MCF 10A (cell line): ENCODE measurements around the gene PRKAR1B. TPM values are rescaled to one million over a fixed set of nuclear protein-coding genes. Genes with fewer than 3 reads are reported as not detected.

Source experiments
- BruUV-seq: library from RNA; stranded (reverse); fragments of 400-500 nt; replicated peaks from 2 replicates; lab custom pipeline; 2021; lab: Mats Ljungman, UMichigan
- CTCF ChIA-PET: fragments of 300-600 bp; sonication (Branson Sonifier 250); formaldehyde crosslinking; extraction: SDS; loops from one replicate; lab custom pipeline; 2021; ENCODE audit warnings: antibody characterized with exemption, inconsistent platforms; lab: Yijun Ruan, JAX
- POLR2A ChIA-PET: fragments of 300-600, 350-650 bp; sonication (Branson Sonifier 250); formaldehyde crosslinking; extraction: SDS; loops from one replicate; lab custom pipeline; 2020; ENCODE audit warnings: antibody characterized with exemption, inconsistent platforms; lab: Yijun Ruan, JAX
- DNase-seq: peaks from one replicate; pipeline ENCODE4 v3.0.0-alpha.2; 2018; ENCODE audit not compliant: unreplicated experiment
- H3K27ac Mint-ChIP-seq: one replicate; pipeline ENCODE4 v1.8.0; 2022; ENCODE audit warnings: mild to moderate bottlenecking, low read depth, mixed read lengths; ENCODE audit not compliant: unreplicated experiment
- H3K27me3 Mint-ChIP-seq: one replicate; pipeline ENCODE4 v1.8.0; 2022; ENCODE audit warnings: mixed read lengths; ENCODE audit not compliant: insufficient read depth, unreplicated experiment
- H3K36me3 Mint-ChIP-seq: one replicate; pipeline ENCODE4 v1.8.0; 2022; ENCODE audit warnings: mild to moderate bottlenecking, moderate library complexity, mixed read lengths; ENCODE audit not compliant: insufficient read depth, unreplicated experiment
- H3K4me1 Mint-ChIP-seq: one replicate; pipeline ENCODE4 v1.8.0; 2022; ENCODE audit warnings: mixed read lengths; ENCODE audit not compliant: insufficient read depth, unreplicated experiment
- H3K4me3 Mint-ChIP-seq: one replicate; pipeline ENCODE4 v1.8.0; 2022; ENCODE audit warnings: mild to moderate bottlenecking, moderate library complexity, mixed read lengths; ENCODE audit not compliant: unreplicated experiment
- H3K9me3 Mint-ChIP-seq: one replicate; pipeline ENCODE4 v1.8.0; 2022; ENCODE audit warnings: mixed read lengths; ENCODE audit not compliant: unreplicated experiment
- intact Hi-C: fragments of 100-400 bp; cut with micrococcal nuclease; formaldehyde crosslinking; loops from 2 replicates; pipeline ENCODE4 v1.14.1; 2022
- total RNA-seq: library from RNA; stranded (reverse); gene quantifications from 2 replicates; pipeline ENCODE4 v1.2.3, GENCODE V29; 2022
- TF ChIP-seq, protein P1 (sequence below): fragments of 200-600 bp; IDR thresholded peaks from one replicate; pipeline ENCODE4 v1.8.0; 2022; ENCODE audit warnings: antibody characterized with exemption, mild to moderate bottlenecking; ENCODE audit not compliant: unreplicated experiment

PRKAR1B gene
- total RNA-seq, 1 experiment from 2014 or later = 31.5 TPM

DNA sequence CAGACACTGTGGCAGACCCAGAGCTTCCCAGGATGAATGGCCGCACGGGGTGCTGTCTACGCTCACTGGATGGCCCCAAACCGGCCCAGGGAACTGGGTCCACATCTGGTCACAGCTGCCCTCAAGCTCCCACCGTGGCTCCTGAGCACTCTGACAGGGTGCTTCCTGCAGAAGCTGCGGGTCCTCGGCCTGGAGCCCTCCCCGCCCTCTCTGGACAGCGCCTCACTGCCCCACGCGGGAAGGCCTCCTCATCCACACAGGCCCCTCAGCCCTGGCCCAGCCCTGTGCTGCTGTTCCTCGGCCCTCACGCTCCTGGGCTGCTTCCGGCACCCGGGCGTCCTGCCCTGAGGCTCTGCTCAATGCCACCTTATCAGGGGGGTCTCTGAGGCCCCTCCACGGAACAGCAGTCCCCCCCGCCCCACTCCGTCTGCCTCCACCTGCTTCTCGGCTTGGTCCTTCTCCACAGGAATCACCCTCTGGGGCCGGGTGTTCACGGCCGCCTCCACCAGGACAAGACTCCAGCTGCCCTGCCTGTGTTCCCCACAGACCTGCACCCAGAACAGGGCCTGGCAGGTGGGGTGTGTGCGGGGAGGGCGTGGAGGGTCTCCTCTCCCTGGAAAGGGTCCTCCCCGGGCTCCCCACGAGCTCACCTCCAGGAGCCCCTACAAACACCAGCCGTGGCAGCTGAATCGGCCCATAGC, 132.0 kb downstream of the PRKAR1B start:
- ChIA-PET POLR2A (no interaction called here), CTCF (no interaction called here)
- Mint-ChIP-seq H3K27ac (no peak overlapping the region), H3K4me1 (no peaks in the 10 kb centered on the region), H3K36me3 (peaks cover 19% of the 10 kb centered on the region), H3K27me3 (no peaks in the 10 kb centered on the region), H3K4me3 (no peak overlapping the region), H3K9me3 (no peaks in the 10 kb centered on the region)
- no peak for DNase-seq
- intact Hi-C loops = no loop called here
- TF ChIP-seq, protein P1, sequence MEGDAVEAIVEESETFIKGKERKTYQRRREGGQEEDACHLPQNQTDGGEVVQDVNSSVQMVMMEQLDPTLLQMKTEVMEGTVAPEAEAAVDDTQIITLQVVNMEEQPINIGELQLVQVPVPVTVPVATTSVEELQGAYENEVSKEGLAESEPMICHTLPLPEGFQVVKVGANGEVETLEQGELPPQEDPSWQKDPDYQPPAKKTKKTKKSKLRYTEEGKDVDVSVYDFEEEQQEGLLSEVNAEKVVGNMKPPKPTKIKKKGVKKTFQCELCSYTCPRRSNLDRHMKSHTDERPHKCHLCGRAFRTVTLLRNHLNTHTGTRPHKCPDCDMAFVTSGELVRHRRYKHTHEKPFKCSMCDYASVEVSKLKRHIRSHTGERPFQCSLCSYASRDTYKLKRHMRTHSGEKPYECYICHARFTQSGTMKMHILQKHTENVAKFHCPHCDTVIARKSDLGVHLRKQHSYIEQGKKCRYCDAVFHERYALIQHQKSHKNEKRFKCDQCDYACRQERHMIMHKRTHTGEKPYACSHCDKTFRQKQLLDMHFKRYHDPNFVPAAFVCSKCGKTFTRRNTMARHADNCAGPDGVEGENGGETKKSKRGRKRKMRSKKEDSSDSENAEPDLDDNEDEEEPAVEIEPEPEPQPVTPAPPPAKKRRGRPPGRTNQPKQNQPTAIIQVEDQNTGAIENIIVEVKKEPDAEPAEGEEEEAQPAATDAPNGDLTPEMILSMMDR = no peak
- BruUV-seq = no TSS peak

DNA sequence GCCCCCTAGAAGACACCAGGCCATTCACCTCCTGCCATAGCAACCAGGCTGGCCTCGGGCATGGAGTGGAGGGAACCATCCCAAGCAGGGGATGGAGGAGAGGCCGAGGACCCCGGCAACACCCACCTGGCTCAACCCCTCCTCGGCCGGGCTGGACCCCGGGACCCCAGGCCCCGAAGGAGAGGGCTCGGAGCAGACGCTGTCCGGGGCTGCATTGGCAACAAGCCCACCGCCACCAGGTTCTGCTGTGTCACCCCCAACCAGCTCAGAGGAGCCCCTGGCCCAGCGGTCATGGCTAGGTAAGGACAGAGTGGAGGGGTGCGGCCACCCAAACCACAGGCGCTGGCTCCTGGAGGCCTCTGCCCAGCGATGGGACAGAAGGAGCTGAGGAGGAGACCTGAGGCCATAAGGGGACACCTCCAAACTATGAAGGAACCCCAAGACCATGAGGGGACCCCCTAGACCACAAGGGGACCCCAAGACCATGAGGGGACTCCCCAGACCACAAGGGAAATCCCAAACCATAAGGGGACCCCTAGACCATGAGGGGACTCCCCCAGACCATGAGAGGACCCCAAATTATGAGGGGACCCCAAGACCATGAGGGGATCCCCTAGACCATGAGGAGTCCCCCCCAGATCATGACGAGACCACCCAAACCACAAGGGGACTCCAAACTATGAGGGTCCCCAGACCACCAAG, 132.7 kb downstream of the PRKAR1B start:
- intact Hi-C loops = no loop called here
- CTCF ChIA-PET = no interaction called here
- POLR2A ChIA-PET = no interaction called here
- H3K27ac Mint-ChIP-seq = no peak overlapping the region
- H3K36me3 Mint-ChIP-seq = peaks cover 19% of the 10 kb centered on the region
- no TSS peak for BruUV-seq
- no peaks in the 10 kb centered on the region for H3K27me3 Mint-ChIP-seq
- no peaks in the 10 kb centered on the region for H3K9me3 Mint-ChIP-seq
- no peak overlapping the region for H3K4me3 Mint-ChIP-seq
- no peaks in the 10 kb centered on the region for H3K4me1 Mint-ChIP-seq
- TF ChIP-seq, protein P1 = no peak
- no peak for DNase-seq

DNA sequence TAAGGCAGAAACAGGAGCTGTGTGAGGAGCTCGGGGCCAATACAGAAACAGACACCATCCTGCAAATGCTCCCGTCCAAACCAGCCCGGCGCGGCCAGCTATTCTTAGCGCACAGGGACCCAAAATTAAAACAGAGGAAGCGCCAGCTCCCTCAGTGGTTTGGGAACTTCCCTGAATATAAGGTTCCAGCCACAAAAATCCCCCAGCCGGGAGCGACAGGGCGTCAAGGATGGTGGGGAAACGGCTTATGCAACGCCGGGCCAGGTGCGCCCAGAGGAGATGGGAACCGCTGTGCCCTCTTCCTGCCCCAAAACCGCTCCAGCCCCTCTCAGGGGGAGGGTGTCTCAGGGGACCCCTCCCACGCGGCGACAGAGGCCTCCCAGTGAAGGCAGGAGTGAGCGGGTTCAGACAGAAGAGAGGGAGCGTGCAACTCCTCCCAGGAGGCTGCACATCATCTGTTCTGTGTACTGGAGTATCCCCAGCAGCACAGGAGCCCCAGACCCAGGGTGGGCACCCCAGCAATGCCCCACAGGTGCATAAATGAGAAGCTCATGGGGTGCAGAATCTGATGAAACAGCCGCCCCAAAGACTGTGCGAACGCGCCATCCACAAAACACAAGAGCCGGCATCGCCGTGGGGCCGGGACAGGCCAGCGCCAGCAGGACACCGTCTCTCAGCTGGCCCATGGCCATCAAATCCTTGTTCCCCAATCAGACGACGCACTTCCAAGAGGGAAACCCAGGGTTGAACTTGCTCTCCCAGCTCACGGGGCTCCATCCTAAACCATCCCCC, 133.6 kb downstream of the PRKAR1B start:
- Mint-ChIP-seq H3K9me3 (peaks cover 7% of the 10 kb centered on the region), H3K36me3 (peaks cover 23% of the 10 kb centered on the region), H3K27ac (no peak overlapping the region), H3K4me1 (no peaks in the 10 kb centered on the region), H3K4me3 (no peak overlapping the region), H3K27me3 (no peaks in the 10 kb centered on the region)
- intact Hi-C loops = no loop called here
- no TSS peak for BruUV-seq
- DNase-seq = no peak
- CTCF ChIA-PET = interaction anchor here (0.6 kb wide), 1 partner anchor 166 kb away, joined by 3 read pairs; no protein-coding TSS in a partner anchor
- POLR2A ChIA-PET = no interaction called here
- TF ChIP-seq, protein P1 = no peak
